ENCODE results near the gene CFAP46.
"Not testable (repeated sequence)": the region's sequence is repeated elsewhere in the genome, so short reads cannot be mapped to it uniquely, and the experiment has no call there.

Gene CFAP46

GRCh38 chr10:132915411-132915810 lies 27.0 kb downstream of the CFAP46 start:
- no peak for DNase-seq (ENCODE audit: low read depth in 1 of 2, low spot score in 1 of 2)

GRCh38 chr10:132914732-132915131 lies 27.6 kb downstream of the CFAP46 start:
- DNase-seq (ENCODE audit: low read depth in 1 of 2, low spot score in 1 of 2): no peak

GRCh38 chr10:132913559-132914115 lies 28.7 kb downstream of the CFAP46 start:
- no peak for DNase-seq (ENCODE audit: low read depth in 1 of 2, low spot score in 1 of 2)

DNA sequence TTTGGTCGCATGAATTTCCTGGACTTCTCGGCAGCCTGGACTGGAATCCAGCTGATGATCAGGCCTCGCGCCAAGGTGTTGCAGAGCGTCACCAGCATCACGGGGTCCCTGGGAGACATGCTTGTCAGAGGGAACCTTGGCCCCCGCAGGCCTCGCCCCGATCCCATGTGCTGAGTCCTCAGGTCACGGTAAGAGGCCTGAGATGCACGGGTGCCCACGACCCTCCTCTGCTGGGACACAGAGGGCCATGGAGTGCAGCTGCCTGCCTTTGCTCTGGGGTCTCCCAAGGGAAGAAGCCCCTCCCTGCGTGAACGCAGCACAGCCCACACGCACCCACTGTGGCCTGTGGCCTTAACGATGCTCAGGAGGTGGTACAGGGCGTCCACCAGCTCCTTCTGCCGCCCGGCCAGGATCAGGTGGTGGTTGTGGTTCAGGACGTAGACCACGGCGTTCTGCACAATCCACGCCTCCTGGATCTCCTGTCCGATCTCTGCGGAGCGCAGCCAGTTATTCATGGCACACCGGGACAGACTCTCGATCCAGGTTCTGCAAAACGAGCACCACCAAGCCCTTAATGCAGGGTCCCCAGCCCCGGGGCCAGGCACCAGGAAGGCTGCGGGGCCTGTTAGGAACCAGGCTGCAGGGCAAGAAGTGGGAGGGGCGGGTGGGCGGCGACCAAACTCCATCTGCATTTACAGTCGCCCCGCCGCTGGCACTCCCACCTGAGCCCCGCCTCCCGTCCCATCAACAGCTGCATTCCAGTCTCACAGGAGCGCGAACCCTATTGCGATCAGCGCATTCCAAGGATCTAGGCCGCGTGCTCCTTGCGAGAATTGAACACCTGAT lies 29.4 kb downstream of the CFAP46 start:
- no peak for DNase-seq (ENCODE audit: low read depth in 1 of 2, low spot score in 1 of 2)

- no peak for DNase-seq (ENCODE audit: low read depth in 1 of 2, low spot score in 1 of 2)
Observed at GRCh38 chr10:132912225-132912712, 30.1 kb downstream of the CFAP46 start.

DNA sequence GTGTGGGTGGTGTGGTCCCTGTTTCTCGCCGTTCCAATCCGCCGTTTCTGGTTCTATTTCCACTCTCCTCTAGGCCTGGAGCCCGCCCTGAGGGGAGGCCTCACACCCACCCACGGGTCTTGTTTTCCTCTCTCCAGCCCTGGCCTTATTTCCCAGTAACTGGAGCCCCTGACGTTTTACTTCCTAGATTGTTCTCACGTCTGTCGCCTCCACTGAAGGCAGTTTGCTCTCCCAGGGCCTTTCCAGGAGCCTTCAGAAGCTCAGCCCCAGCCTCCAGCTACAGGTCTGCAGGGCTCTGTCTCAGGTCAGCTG lies 30.6 kb downstream of the CFAP46 start:
- no peak for DNase-seq (ENCODE audit: low read depth in 1 of 2, low spot score in 1 of 2)

DNA sequence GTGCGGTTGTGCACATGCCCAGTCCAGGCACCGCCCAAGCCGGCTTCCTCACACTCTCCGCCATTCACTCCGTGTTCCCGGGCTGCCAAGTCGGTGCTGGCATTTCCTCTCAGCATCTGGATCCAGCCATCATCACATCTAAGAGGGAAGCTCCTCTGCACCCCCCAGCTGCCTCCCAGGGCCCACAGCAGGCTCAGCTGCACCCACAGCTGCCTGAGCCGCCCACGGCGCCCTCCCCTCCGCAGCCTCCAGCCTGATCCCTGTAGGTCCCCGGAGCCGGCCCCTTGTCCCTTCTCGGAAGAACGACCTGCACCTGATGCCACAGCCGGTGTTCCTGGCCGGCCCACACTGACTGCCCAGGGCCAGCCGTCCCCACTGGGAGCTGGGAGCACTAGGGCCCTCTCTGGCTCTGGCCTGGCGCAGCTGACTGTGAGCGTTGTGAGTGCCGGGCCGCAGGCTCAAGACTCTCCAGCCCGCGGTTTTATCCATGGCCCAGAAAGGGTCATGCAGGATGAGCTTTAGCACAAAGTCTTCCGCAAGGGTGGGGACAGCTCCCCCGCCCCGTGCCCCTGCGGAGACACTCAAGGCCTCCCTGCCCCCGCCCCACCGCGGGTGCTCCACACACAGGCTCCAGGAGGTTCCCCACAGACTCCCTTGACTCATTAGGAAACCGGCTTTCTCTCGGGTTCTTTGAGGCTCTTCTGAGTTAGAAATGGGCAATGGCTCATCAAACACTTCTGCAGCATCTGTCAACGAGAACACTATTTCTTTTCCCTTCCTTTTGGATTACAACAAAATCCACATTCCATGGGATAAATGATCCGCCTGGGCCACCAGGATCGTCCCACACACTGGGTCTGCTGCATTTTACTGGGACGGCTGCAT lies 31.2 kb downstream of the CFAP46 start:
- DNase-seq (ENCODE audit: low read depth in 1 of 2, low spot score in 1 of 2): no peak

- DNase-seq (ENCODE audit: low read depth in 1 of 2, low spot score in 1 of 2): no peak
Observed at GRCh38 chr10:132910186-132910880, 32.0 kb downstream of the CFAP46 start.

DNA sequence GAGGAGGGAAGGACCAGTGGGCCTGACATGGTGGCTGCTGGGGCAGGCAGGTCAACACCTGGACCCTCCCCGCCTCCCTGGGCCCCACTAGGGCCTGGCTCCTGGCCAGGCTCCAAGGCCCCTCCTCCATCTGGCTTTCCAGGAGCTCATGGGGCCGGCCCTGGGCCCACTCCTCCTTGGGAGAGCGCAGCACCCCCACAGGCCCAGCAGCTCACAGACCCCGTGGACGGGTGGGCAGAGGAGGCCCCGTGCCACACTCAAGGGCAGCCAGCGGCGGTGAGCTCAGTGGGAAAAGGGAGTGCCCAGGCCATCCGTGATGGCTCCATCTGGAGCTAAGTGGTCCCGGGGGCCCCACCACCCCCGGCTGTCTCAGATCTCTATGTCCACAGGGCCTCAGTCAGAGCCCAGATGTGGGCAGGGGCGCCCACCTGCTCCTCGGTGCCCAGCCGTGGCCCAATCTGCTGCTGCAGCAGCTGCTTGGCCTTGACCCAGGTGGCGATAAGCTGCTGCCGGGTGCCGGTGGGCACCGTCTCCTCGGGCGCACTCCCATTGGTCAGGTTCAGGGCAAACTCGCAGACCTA lies 32.8 kb downstream of the CFAP46 start:
- DNase-seq (ENCODE audit: low read depth in 1 of 2, low spot score in 1 of 2): no peak

- no peak for DNase-seq (ENCODE audit: low read depth in 1 of 2, low spot score in 1 of 2)
Observed at GRCh38 chr10:132908621-132909295, 33.6 kb downstream of the CFAP46 start.

DNA sequence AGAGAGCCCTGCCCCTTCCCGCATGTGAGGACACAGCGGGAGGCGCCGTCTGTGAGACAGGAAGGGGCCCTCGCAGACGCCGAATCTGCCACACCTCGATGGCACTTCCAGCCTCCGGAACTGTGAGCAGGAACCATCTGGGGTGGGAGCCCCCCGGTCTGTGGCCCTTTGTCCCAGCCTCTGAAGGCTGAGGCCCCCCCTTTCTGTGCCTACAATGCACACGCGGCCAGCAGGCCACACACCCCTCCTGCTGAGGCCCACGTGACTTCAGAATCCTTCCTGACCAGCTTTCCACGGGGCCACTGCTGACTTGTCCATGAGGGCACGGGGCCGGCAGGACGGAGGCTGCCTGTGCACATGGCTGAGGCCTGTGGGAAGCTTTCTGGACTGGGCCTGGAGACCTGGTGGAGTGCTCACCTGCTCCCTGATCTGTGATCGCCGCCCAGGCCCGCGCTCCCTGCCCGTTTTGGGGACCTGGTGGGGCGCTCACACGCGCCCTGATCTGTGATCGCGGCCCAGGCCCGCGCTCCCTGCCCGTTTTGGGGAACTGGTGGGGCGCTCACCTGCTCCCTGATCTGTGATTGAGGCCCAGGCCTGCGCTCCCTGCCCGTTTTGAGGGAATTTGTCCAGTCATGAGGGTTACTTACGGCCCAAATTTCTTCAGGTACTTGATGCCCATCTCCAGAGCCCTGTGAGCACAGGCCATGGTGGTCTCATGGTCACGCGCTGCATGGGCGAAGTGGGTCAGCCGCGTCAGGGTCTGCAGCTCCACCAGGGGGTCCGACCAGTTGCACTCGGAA lies 34.3 kb downstream of the CFAP46 start:
- no peak for DNase-seq (ENCODE audit: low read depth in 1 of 2, low spot score in 1 of 2)

- DNase-seq (ENCODE audit: low read depth in 1 of 2, low spot score in 1 of 2): no peak
Observed at GRCh38 chr10:132906836-132907235, 35.5 kb downstream of the CFAP46 start.

- no peak for DNase-seq (ENCODE audit: low read depth in 1 of 2, low spot score in 1 of 2)
Observed at GRCh38 chr10:132906106-132906505, 36.3 kb downstream of the CFAP46 start.

- no peak for DNase-seq (ENCODE audit: low read depth in 1 of 2, low spot score in 1 of 2)
Observed at GRCh38 chr10:132905661-132906060, 36.7 kb downstream of the CFAP46 start.

GRCh38 chr10:132904814-132905649 lies 37.3 kb downstream of the CFAP46 start:
- DNase-seq (ENCODE audit: low read depth in 1 of 2, low spot score in 1 of 2): no peak

DNA sequence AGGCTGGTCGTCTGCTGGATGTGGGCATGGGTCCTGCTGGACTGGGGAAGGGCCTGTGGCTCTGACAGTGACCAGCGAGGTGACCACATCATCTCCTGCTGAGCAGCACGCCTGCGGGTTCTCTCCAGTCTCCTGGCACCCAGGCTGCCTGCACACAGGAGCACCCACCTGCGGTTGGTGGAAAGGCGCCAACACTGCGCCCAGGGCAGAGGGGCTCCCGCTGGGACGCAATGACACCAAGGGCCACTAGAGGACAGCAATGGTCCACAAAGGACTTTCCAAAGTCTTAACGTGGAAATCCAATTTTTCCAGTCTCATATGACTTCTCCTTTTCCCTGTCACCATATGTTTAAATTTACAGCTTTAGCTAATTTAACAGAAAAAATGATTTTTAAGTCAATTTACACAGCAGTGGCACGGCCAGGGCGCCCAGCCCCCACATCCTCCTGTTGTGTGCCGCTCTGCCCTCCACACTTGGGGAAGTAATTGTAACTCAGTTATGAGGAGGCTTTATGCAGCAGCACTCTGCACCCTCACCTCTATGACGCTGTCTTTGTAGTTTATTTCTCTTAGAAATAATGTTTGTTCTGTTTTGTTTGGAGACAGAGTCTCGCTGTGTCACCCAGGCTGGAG lies 38.1 kb downstream of the CFAP46 start:
- DNase-seq (ENCODE audit: low read depth in 1 of 2, low spot score in 1 of 2): peak in 1 of 2 donors; percentile 12

DNA sequence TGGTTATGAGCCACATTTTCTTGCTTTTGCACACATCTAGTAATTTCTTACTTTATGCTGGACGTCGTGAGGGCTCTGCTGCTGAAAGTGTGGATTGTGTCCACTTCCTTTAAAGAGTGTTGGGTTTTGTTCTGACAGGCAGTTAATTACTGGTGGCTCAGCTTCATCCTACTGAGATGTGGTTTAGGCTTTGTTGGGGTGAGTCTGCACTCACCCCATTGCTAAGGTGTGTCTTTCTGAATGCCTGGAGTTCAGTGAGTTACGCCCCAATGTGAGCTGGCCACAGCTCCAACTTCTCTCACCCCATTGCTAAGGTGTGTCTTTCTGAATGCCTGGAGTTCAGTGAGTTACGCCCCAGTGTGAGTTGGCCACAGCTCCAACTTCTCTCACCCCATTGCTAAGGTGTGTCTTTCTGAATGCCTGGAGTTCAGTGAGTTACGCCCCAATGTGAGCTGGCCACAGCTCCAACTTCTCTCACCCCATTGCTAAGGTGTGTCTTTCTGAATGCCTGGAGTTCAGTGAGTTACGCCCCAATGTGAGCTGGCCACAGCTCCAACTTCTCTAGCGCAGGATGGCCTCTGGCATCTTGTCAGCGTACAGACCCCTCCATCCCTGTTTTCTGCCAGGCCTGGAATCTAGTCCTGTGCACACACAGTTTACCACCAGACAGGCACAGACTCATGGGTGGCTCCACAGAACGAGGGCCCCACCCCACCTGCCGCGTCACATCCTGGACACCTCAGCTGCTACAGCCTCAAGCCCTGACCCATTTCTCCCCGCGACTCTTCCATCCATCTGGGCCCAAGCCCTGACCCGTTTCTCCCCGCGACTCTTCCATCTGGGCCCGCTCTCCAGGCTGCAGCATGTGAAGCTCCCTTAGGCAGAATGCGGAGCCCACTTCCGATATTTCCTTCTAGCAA lies 39.5 kb downstream of the CFAP46 start:
- not testable (repeated sequence) for DNase-seq (ENCODE audit: low read depth in 1 of 2, low spot score in 1 of 2)
